ENCODE results near the gene GRIN3A.

GRIN3A gene

GRCh38 chr9:101671567-101671966 is 66.9 kb downstream of the GRIN3A start:
- H3K36me3 ChIP-seq, result no peaks in the 10 kb centered on the region
- H3K4me3 ChIP-seq (ENCODE audit: low read depth, low read length), result no peak overlapping the region
- H3K9me3 ChIP-seq (ENCODE audit: severe bottlenecking), result no peaks in the 10 kb centered on the region
- H3K27ac ChIP-seq, result no peak overlapping the region
- H3K27me3 ChIP-seq (ENCODE audit: insufficient read depth, low read depth, severe bottlenecking), result no peaks in the 10 kb centered on the region
- DNase-seq, result no peak
- TF ChIP-seq, protein P1, sequence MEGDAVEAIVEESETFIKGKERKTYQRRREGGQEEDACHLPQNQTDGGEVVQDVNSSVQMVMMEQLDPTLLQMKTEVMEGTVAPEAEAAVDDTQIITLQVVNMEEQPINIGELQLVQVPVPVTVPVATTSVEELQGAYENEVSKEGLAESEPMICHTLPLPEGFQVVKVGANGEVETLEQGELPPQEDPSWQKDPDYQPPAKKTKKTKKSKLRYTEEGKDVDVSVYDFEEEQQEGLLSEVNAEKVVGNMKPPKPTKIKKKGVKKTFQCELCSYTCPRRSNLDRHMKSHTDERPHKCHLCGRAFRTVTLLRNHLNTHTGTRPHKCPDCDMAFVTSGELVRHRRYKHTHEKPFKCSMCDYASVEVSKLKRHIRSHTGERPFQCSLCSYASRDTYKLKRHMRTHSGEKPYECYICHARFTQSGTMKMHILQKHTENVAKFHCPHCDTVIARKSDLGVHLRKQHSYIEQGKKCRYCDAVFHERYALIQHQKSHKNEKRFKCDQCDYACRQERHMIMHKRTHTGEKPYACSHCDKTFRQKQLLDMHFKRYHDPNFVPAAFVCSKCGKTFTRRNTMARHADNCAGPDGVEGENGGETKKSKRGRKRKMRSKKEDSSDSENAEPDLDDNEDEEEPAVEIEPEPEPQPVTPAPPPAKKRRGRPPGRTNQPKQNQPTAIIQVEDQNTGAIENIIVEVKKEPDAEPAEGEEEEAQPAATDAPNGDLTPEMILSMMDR (IDR thresholded peaks at IDR 0.05; ENCODE audit: low read depth, low read length), result no peak

DNA sequence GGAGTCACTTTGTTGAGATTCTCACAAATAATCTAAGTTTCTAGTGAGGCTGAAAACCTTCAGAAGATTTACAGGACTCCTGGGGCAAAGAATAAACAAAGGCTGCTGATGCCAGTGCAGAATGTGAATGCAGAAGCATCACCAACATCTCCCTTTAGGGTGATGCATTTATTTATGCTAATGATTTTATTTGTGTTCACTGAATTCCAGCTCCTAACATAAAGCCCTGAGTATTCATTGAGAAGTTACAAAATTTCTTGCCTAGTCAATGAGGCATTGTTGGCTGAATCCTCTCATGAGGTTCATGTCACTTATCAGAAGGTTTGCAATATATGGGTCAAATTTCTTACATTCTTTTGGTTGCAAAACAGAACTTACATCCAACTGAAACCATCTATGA is 70.0 kb downstream of the GRIN3A start:
- Histone ChIP-seq H3K4me3 (ENCODE audit: low read depth, low read length) (no peak overlapping the region), H3K27me3 (ENCODE audit: insufficient read depth, low read depth, severe bottlenecking) (no peaks in the 10 kb centered on the region), H3K36me3 (no peaks in the 10 kb centered on the region), H3K9me3 (ENCODE audit: severe bottlenecking) (no peaks in the 10 kb centered on the region), H3K27ac (no peak overlapping the region)
- no peak for DNase-seq
- TF ChIP-seq, protein P1 (IDR thresholded peaks at IDR 0.05; ENCODE audit: low read depth, low read length), result no peak

DNA sequence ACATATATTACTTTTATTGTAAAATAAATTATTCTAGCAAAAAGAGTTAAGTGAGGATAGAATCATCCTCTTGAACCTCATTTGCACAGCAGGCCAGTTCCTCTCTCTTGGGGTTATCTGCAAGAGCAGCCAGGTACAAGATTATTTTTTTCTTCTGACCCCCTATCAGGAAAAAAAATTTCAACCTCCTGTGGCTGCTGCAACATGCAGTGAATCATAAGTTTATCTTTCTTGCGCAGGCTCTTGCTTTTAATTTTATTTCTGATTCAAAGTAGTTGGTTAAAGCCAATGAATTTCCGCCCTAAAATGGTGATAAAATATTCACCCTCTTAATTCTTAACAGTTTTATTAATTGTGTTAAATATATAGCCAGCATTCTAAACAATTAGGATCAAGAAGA is 74.0 kb downstream of the GRIN3A start:
- no peak overlapping the region for H3K4me3 ChIP-seq (ENCODE audit: low read depth, low read length)
- H3K27me3 ChIP-seq (ENCODE audit: insufficient read depth, low read depth, severe bottlenecking), result no peaks in the 10 kb centered on the region
- H3K27ac ChIP-seq, result no peak overlapping the region
- DNase-seq, result no peak
- H3K36me3 ChIP-seq, result no peaks in the 10 kb centered on the region
- no peaks in the 10 kb centered on the region for H3K9me3 ChIP-seq (ENCODE audit: severe bottlenecking)
- TF ChIP-seq, protein P1 (IDR thresholded peaks at IDR 0.05; ENCODE audit: low read depth, low read length), result no peak

- TF ChIP-seq, protein P1 (IDR thresholded peaks at IDR 0.05; ENCODE audit: low read depth, low read length), result no peak
- no peaks in the 10 kb centered on the region for H3K27me3 ChIP-seq (ENCODE audit: insufficient read depth, low read depth, severe bottlenecking)
- H3K4me3 ChIP-seq (ENCODE audit: low read depth, low read length), result no peak overlapping the region
- H3K36me3 ChIP-seq, result no peaks in the 10 kb centered on the region
- DNase-seq, result no peak
- H3K9me3 ChIP-seq (ENCODE audit: severe bottlenecking), result no peaks in the 10 kb centered on the region
- H3K27ac ChIP-seq, result no peak overlapping the region
Observed at GRCh38 chr9:101652601-101653175, 85.8 kb downstream of the GRIN3A start.

DNA sequence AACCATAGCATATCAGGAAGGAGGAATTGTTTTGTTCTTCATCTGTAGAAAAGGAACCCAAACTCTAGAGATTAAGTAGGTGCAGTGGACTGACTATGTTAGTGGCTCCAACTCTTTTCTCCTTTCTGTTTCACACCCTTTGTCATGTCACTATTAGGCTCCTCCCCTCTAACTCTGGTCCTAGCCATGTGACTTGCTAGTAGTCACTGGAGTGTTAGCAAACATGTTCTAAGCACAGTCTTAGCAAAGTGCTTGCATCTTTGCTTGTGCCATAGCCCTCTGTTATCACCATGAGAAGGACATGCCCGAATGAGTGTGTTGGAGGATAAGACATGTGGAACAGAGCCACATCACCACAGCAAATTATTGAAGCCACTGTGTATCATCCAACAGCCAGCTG is 88.3 kb downstream of the GRIN3A start:
- TF ChIP-seq, protein P1 (IDR thresholded peaks at IDR 0.05; ENCODE audit: low read depth, low read length), result no peak
- Histone ChIP-seq H3K9me3 (ENCODE audit: severe bottlenecking) (no peaks in the 10 kb centered on the region), H3K36me3 (no peaks in the 10 kb centered on the region), H3K27ac (no peak overlapping the region), H3K27me3 (ENCODE audit: insufficient read depth, low read depth, severe bottlenecking) (no peaks in the 10 kb centered on the region), H3K4me3 (ENCODE audit: low read depth, low read length) (no peak overlapping the region)
- DNase-seq, result no peak

GRCh38 chr9:101648493-101648892 is 90.0 kb downstream of the GRIN3A start:
- Histone ChIP-seq H3K9me3 (ENCODE audit: severe bottlenecking) (no peaks in the 10 kb centered on the region), H3K27me3 (ENCODE audit: insufficient read depth, low read depth, severe bottlenecking) (no peaks in the 10 kb centered on the region), H3K27ac (no peak overlapping the region), H3K36me3 (no peaks in the 10 kb centered on the region), H3K4me3 (ENCODE audit: low read depth, low read length) (no peak overlapping the region)
- TF ChIP-seq, protein P1 (IDR thresholded peaks at IDR 0.05; ENCODE audit: low read depth, low read length), result no peak
- DNase-seq, result no peak

Data from WERI-Rb-1 (cell line).